B cell (primary cell): ENCODE measurements around the gene PIGR. TPM values are rescaled to one million over a fixed set of nuclear protein-coding genes. Genes with fewer than 3 reads are reported as not detected.
A peak's percentile ranks its signal among the peaks of the same experiment; 100 is the strongest.

ENCODE experiments used
- ATAC-seq: fragments of 200-7000 bp; cut with Tn5 transposase; one replicate; pipeline ENCODE4 v1.10.0; 2021; ENCODE audit warnings: low read depth, mild to moderate bottlenecking, moderate number of reproducible peaks, moderate library complexity
- CTCF ChIA-PET: fragments of 350-600 bp; sonication (Branson Sonifier 250); formaldehyde crosslinking; loops from one replicate; lab custom pipeline; 2021; ENCODE audit warnings: antibody characterized with exemption, inconsistent platforms; lab: Charles Lee
- POLR2A ChIA-PET: fragments of 350-600 bp; sonication (Branson Sonifier 250); formaldehyde crosslinking; loops from one replicate; lab custom pipeline; 2021; ENCODE audit warnings: antibody characterized with exemption; lab: Charles Lee
- DNase-seq: peaks from one replicate; pipeline ENCODE4 v3.0.0; 2013
- H2AFZ ChIP-seq: 2 replicates; pipeline ENCODE4 v1.6.1; 2012; ENCODE audit warnings: mild to moderate bottlenecking, low read depth, low read length; ENCODE audit not compliant: insufficient read depth, poor library complexity, severe bottlenecking
- H3K27ac ChIP-seq, 2 donors: 1 replicate in 1 of 2; 2 replicates in 1 of 2; pipeline ENCODE4 v1.5.1; 2012 to 2013; ENCODE audit warnings: low read length in 2 of 2, mild to moderate bottlenecking in 2 of 2, moderate library complexity in 1 of 2
- H3K27me3 ChIP-seq, 4 experiments: fragments of 200-600 bp in 1 of 4; sonication (generic) in 1 of 4; replicated peaks in 1 of 4; 1 replicate in 2 of 4; 2 replicates in 2 of 4; pipeline versions ENCODE4 v1.6.1 to v1.7.0; 2013 to 2016; ENCODE audit warnings: low read length in 3 of 4, mild to moderate bottlenecking in 2 of 4, mixed read lengths in 1 of 4, moderate library complexity in 1 of 4; ENCODE audit not compliant: insufficient read depth in 4 of 4, control insufficient read depth in 3 of 4; ENCODE audit errors: control extremely low read depth in 1 of 4
- H3K36me3 ChIP-seq, 2 experiments: replicated peaks in 1 of 2; 1 replicate in 1 of 2; 2 replicates in 1 of 2; pipeline versions ENCODE4 v1.6.1 to v1.7.1; 2013; ENCODE audit warnings: low read length in 1 of 2; ENCODE audit not compliant: insufficient read depth in 2 of 2, control insufficient read depth in 1 of 2; ENCODE audit errors: control extremely low read depth in 1 of 2, extremely low read depth in 1 of 2
- H3K4me1 ChIP-seq, 2 donors: fragments of 200-600 bp in 1 of 2; sonication (generic) in 1 of 2; 1 replicate in 1 of 2; 2 replicates in 1 of 2; pipeline versions ENCODE4 v1.5.1 to v1.6.1; 2013 to 2017; ENCODE audit warnings: low read length in 2 of 2; ENCODE audit not compliant: control insufficient read depth in 2 of 2, insufficient read depth in 2 of 2
- H3K4me2 ChIP-seq: replicated peaks from 2 replicates; pipeline ENCODE3; 2012; ENCODE audit warnings: mild to moderate bottlenecking, low read depth, low read length; ENCODE audit not compliant: poor library complexity, severe bottlenecking
- H3K4me3 ChIP-seq, 5 experiments: fragments of 200-600 bp in 1 of 5; sonication (generic) in 1 of 5; 1 replicate in 3 of 5; 2 replicates in 2 of 5; pipeline versions ENCODE4 v1.5.1 to v1.7.0; 2011 to 2016; ENCODE audit warnings: low read length in 4 of 5, mild to moderate bottlenecking in 4 of 5, low read depth in 2 of 5, control low read depth in 1 of 5, moderate library complexity in 1 of 5; ENCODE audit not compliant: insufficient read depth in 1 of 5; ENCODE audit errors: control extremely low read depth in 1 of 5, extremely low read depth in 1 of 5
- H3K79me2 ChIP-seq: fragments of 200-600 bp; sonication (generic); one replicate; pipeline ENCODE4 v1.6.0; 2016; ENCODE audit warnings: low read length; ENCODE audit not compliant: control insufficient read depth, insufficient read depth
- H3K9ac ChIP-seq: fragments of 200-600 bp; sonication (generic); 2 replicates; pipeline ENCODE4 v1.6.1; 2017; ENCODE audit warnings: mild to moderate bottlenecking, low read length, moderate library complexity
- H3K9me3 ChIP-seq, 3 donors: one replicate each; pipeline versions ENCODE4 v1.6.1 to v1.7.1; 2013; ENCODE audit warnings: low read length in 2 of 3; ENCODE audit not compliant: control insufficient read depth in 2 of 3, insufficient read depth in 1 of 3; ENCODE audit errors: control extremely low read depth in 1 of 3
- H4K20me1 ChIP-seq: 2 replicates; pipeline ENCODE4 v1.6.0; 2012; ENCODE audit warnings: mild to moderate bottlenecking, low read length; ENCODE audit not compliant: insufficient read depth, control insufficient read depth, poor library complexity, severe bottlenecking
- H3K27ac Mint-ChIP-seq: one replicate; pipeline ENCODE4 v1.8.0; 2021; ENCODE audit warnings: mixed read lengths
- H3K27me3 Mint-ChIP-seq: one replicate; pipeline ENCODE4 v1.8.0; 2021; ENCODE audit warnings: mixed read lengths
- H3K4me1 Mint-ChIP-seq: one replicate; pipeline ENCODE4 v1.8.0; 2021; ENCODE audit warnings: mixed read lengths
- H3K4me3 Mint-ChIP-seq: one replicate; pipeline ENCODE4 v1.8.0; 2021; ENCODE audit warnings: mixed read lengths
- H3K9me3 Mint-ChIP-seq: one replicate; pipeline ENCODE4 v1.8.0; 2022; ENCODE audit warnings: mixed read lengths; ENCODE audit not compliant: insufficient read depth
- EZH2 ChIP-seq: IDR thresholded peaks from 2 replicates; pipeline ENCODE4 v1.6.1; 2012; ENCODE audit warnings: borderline replicate concordance, low read depth, mild to moderate bottlenecking, moderate library complexity, low read length; ENCODE audit not compliant: insufficient read depth, poor library complexity, severe bottlenecking
- WGBS: methylation state at CpG from one replicate; pipeline ENCODE4 v1.1.5; 2013; ENCODE audit warnings: missing lambda C conversion rate; ENCODE audit not compliant: insufficient coverage; 5-methylcytosine and 5-hydroxymethylcytosine counted together
- intact Hi-C: fragments of 100-400 bp; cut with micrococcal nuclease; formaldehyde crosslinking; loops from one replicate; pipeline ENCODE4 v1.10.0; 2022
- polyA plus RNA-seq: library from polyadenylated mRNA; depleted of rRNA; stranded (reverse); fragments of >200 nt; gene quantifications from 2 replicates; pipeline ENCODE4 v1.2.3, GENCODE V29; 2012
- total RNA-seq, 2 donors: library from RNA; stranded (reverse); fragments of 120-200 nt in 1 of 2; gene quantifications; 1 replicate in 1 of 2; 2 replicates in 1 of 2; pipeline versions ENCODE4 v1.2.3 to v1.2.4, GENCODE V29; 2013 to 2022
- TF ChIP-seq, protein P1 (sequence below): fragments of 200-600 bp; IDR thresholded peaks from one replicate; pipeline ENCODE4 v1.8.0; 2022; ENCODE audit warnings: antibody characterized with exemption, mild to moderate bottlenecking

PIGR gene
- total and polyA plus RNA-seq, 2 donors (not counting 1 experiment from before 2014, with no cell fraction given) = 0.31 to 1.1 TPM

DNA sequence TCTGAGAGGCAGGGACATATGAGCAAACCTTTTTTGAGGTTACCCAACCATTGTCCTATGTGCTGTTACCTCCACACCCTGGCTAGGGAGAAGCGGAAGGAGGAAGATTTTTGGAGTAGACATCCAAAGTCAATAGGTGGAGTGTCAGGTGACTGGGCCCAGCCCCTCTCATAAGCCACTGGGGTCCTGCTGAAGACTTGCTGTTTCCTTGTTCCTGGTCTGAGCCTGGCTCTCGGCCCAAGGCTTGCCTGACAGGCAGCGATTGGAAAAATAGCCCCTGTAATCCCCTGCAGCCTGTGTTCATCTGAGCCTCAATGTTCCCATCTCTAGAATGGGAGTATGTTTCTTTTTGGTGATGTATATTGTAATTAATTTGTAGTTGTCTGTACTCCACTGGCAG is 6.9 kb upstream of the PIGR start:
- no peak overlapping the region for H2AFZ ChIP-seq
- intact Hi-C loops = no loop called here
- H3K27ac ChIP-seq = no peak overlapping the region
- H3K79me2 ChIP-seq = no peaks in the 10 kb centered on the region
- Mint-ChIP-seq H3K9me3 (no peaks in the 10 kb centered on the region), H3K27ac (no peak overlapping the region), H3K4me3 (no peak overlapping the region), H3K27me3 (peaks cover 3% of the 10 kb centered on the region), H3K4me1 (peaks cover 35% of the 10 kb centered on the region)
- ChIA-PET POLR2A (no interaction called here), CTCF (no interaction called here)
- H3K27me3 ChIP-seq = no peaks in the 10 kb centered on the region
- 95% methylated on average over 3 of the region's 3 CpGs for WGBS
- H3K4me2 ChIP-seq = no peak overlapping the region
- TF ChIP-seq EZH2 = no peak
- TF ChIP-seq, protein P1, sequence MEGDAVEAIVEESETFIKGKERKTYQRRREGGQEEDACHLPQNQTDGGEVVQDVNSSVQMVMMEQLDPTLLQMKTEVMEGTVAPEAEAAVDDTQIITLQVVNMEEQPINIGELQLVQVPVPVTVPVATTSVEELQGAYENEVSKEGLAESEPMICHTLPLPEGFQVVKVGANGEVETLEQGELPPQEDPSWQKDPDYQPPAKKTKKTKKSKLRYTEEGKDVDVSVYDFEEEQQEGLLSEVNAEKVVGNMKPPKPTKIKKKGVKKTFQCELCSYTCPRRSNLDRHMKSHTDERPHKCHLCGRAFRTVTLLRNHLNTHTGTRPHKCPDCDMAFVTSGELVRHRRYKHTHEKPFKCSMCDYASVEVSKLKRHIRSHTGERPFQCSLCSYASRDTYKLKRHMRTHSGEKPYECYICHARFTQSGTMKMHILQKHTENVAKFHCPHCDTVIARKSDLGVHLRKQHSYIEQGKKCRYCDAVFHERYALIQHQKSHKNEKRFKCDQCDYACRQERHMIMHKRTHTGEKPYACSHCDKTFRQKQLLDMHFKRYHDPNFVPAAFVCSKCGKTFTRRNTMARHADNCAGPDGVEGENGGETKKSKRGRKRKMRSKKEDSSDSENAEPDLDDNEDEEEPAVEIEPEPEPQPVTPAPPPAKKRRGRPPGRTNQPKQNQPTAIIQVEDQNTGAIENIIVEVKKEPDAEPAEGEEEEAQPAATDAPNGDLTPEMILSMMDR = no peak
- no peak overlapping the region for H3K4me3 ChIP-seq
- no peaks in the 10 kb centered on the region for H4K20me1 ChIP-seq
- no peak for ATAC-seq
- peaks cover 11 to 12% of the 10 kb centered on the region in 2 donors for H3K4me1 ChIP-seq
- no peaks in the 10 kb centered on the region for H3K36me3 ChIP-seq
- H3K9ac ChIP-seq = no peak overlapping the region
- peaks cover 0 to 6% (median 4%) of the 10 kb centered on the region in 3 donors for H3K9me3 ChIP-seq
- no peak for DNase-seq

DNA sequence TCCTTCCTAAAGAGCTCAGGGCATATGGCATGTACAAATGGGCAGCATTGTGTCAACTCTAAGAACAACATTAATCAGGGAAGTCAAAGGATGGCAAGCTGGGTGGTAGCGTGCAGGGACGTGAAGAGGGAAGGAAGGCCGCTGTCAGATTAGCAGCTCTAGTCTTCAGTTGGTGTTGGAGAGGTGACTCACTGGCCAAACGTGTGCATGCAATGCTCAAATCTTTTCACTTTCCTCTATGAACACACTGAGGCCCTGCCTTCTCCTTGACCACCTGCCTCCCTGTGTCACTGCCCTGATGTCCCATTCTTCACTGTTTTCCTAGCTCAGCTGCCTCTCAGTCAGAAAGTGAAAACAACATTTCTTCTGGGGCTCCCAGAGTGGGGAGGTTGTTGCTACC is 5.9 kb upstream of the PIGR start:
- Histone ChIP-seq H3K4me1 (peaks cover 11 to 12% of the 10 kb centered on the region in 2 donors), H3K27ac (no peak overlapping the region), H3K36me3 (no peaks in the 10 kb centered on the region), H3K9me3 (peaks cover 0 to 6% (median 4%) of the 10 kb centered on the region in 3 donors), H3K4me2 (peak overlapping the region; percentile 3), H3K9ac (no peak overlapping the region), H3K79me2 (no peaks in the 10 kb centered on the region), H3K4me3 (no peak overlapping the region), H2AFZ (no peak overlapping the region), H3K27me3 (no peaks in the 10 kb centered on the region), H4K20me1 (no peaks in the 10 kb centered on the region)
- ChIA-PET POLR2A (no interaction called here), CTCF (interaction anchor here (1.1 to 2.1 kb wide), 3 partner anchors 19 to 40 kb away, joined by 4 to 9 read pairs (median 8); no protein-coding TSS in a partner anchor)
- DNase-seq (no peak), ATAC-seq (no peak)
- no peaks in the 10 kb centered on the region for H3K9me3 Mint-ChIP-seq
- TF ChIP-seq EZH2 = no peak
- TF ChIP-seq, protein P1 = no peak
- peaks cover 39% of the 10 kb centered on the region for H3K4me1 Mint-ChIP-seq
- H3K27me3 Mint-ChIP-seq = peaks cover 3% of the 10 kb centered on the region
- intact Hi-C loops = no loop called here
- no peak overlapping the region for H3K4me3 Mint-ChIP-seq
- H3K27ac Mint-ChIP-seq = no peak overlapping the region
- no CpG with 5 or more reads among the region's 4 CpGs for WGBS
